OCI-LY7 (cell line): ENCODE results near the gene RAPGEF6. TPM values are rescaled to one million over a fixed set of nuclear protein-coding genes. Genes with fewer than 3 reads are reported as not detected.

Experiments
- BruUV-seq: library from RNA; stranded (reverse); fragments of 400-500 nt; replicated peaks from 2 replicates; lab custom pipeline; 2021; lab: Mats Ljungman, UMichigan
- CTCF ChIA-PET: fragments of 300-600 bp; sonication (Branson Sonifier 250); formaldehyde crosslinking; loops from one replicate; lab custom pipeline; 2022; ENCODE audit warnings: antibody characterized with exemption; ENCODE audit not compliant: unreplicated experiment; lab: Charles Lee
- POLR2A ChIA-PET: fragments of 300-600 bp; sonication (Branson Sonifier 250); formaldehyde crosslinking; loops from one replicate; lab custom pipeline; 2022; ENCODE audit warnings: antibody characterized with exemption; lab: Charles Lee
- DNase-seq: peaks from one replicate; pipeline ENCODE4 v3.0.0-alpha.2; 2015; ENCODE audit warnings: low spot score
- H2AFZ ChIP-seq: fragments of 200-600 bp; sonication (generic), shearing (Covaris generic); 2 replicates; pipeline ENCODE4 v1.6.1; 2014; ENCODE audit warnings: mild to moderate bottlenecking, antibody characterized with exemption, low read length, moderate library complexity
- H3K27ac ChIP-seq: fragments of 200-600 bp; sonication (generic); 2 replicates; pipeline ENCODE4 v1.5.1; 2014; ENCODE audit warnings: mixed run types, low read depth, mild to moderate bottlenecking, moderate library complexity, low read length, inconsistent platforms; ENCODE audit not compliant: poor library complexity, severe bottlenecking
- H3K36me3 ChIP-seq: fragments of 200-600 bp; sonication (generic); 2 replicates; pipeline ENCODE4 v1.6.1; 2014; ENCODE audit warnings: mild to moderate bottlenecking, antibody characterized with exemption, low read length, moderate library complexity, mixed read lengths; ENCODE audit not compliant: insufficient read depth
- H3K4me1 ChIP-seq: fragments of 200-600 bp; sonication (generic); 2 replicates; pipeline ENCODE4 v1.5.1; 2014; ENCODE audit warnings: mild to moderate bottlenecking, low read length; ENCODE audit not compliant: insufficient read depth, poor library complexity, severe bottlenecking
- H3K4me2 ChIP-seq: fragments of 200-600 bp; sonication (generic); 2 replicates; pipeline ENCODE4 v1.6.1; 2014; ENCODE audit warnings: mild to moderate bottlenecking, low read length
- H3K4me3 ChIP-seq: fragments of 200-600 bp; sonication (generic); 2 replicates; pipeline ENCODE4 v1.5.1; 2014; ENCODE audit warnings: mild to moderate bottlenecking, low read depth, low read length; ENCODE audit not compliant: poor library complexity, severe bottlenecking
- H3K79me2 ChIP-seq: fragments of 200-600 bp; sonication (generic); 2 replicates; pipeline ENCODE4 v1.6.1; 2016; ENCODE audit warnings: low read depth, mild to moderate bottlenecking, low read length, moderate library complexity, mixed read lengths; ENCODE audit not compliant: insufficient read depth
- H3K9me2 ChIP-seq: fragments of 200-600 bp; sonication (generic); 2 replicates; pipeline ENCODE4 v1.6.1; 2016; ENCODE audit warnings: mild to moderate bottlenecking, low read length, mixed read lengths; ENCODE audit not compliant: insufficient read depth
- H3K9me3 ChIP-seq: fragments of 200-600 bp; sonication (generic); 2 replicates; pipeline ENCODE4 v1.6.1; 2014; ENCODE audit warnings: mild to moderate bottlenecking, mixed run types, low read length, mixed read lengths
- H4K20me1 ChIP-seq: fragments of 200-600 bp; sonication (generic); 2 replicates; pipeline ENCODE4 v1.6.1; 2014; ENCODE audit warnings: mild to moderate bottlenecking, antibody characterized with exemption, low read length, moderate library complexity, mixed read lengths; ENCODE audit not compliant: insufficient read depth
- CTCF ChIP-seq: fragments of 200-600 bp; sonication (generic); conservative IDR thresholded peaks from 2 replicates; pipeline ENCODE4 v1.5.1; 2014; ENCODE audit warnings: mild to moderate bottlenecking, antibody characterized with exemption, low read length, moderate library complexity, mixed read lengths
- EZH2phosphoT487 ChIP-seq: fragments of 200-600 bp; sonication (generic); IDR thresholded peaks from 2 replicates; pipeline ENCODE4 v1.6.1; 2018; ENCODE audit warnings: low read depth, borderline replicate concordance, mild to moderate bottlenecking, mixed run types, antibody characterized with exemption, low read length, moderate library complexity, mixed read lengths
- intact Hi-C: fragments of 100-400 bp; cut with micrococcal nuclease; formaldehyde crosslinking; loops from one replicate; pipeline ENCODE4 v1.10.0; 2022; ENCODE audit not compliant: unreplicated experiment
- total RNA-seq, 2 experiments: library from RNA; depleted of rRNA in 1 of 2; stranded (reverse); fragments of >200 nt in 1 of 2; shearing (Covaris generic) in 1 of 2; gene quantifications; 2 replicates each; pipeline ENCODE4 v1.2.3, GENCODE V29; 2014 to 2022

Gene RAPGEF6
- total RNA-seq, 2 experiments from 2014 or later, result 39.6 to 50.8 TPM

- no peak for DNase-seq
- Histone ChIP-seq H4K20me1 (no peaks in the 10 kb centered on the region), H3K27ac (no peak overlapping the region), H3K4me2 (0 out of 2 replicates have a peak overlapping the region, but pooled peaks have one; percentile 10), H3K4me3 (no peak overlapping the region), H3K36me3 (peaks cover 69% of the 10 kb centered on the region), H2AFZ (no peak overlapping the region), H3K9me2 (no peaks in the 10 kb centered on the region), H3K4me1 (peaks cover 10% of the 10 kb centered on the region), H3K79me2 (no peaks in the 10 kb centered on the region), H3K9me3 (no peaks in the 10 kb centered on the region)
- POLR2A ChIA-PET, result no interaction called here
- TF ChIP-seq CTCF (no peak), EZH2phosphoT487 (no peak)
- intact Hi-C loops, result no loop called here
- CTCF ChIA-PET, result no interaction called here
- BruUV-seq, result no TSS peak
Observed at GRCh38 chr5:131515348-131515747, 119.7 kb downstream of the RAPGEF6 start.

- TF ChIP-seq EZH2phosphoT487 (no peak), CTCF (no peak)
- Histone ChIP-seq H2AFZ (no peak overlapping the region), H3K4me2 (0 out of 2 replicates have a peak overlapping the region, but pooled peaks have one; percentile 10), H3K4me1 (peaks cover 10% of the 10 kb centered on the region), H3K36me3 (peaks cover 70% of the 10 kb centered on the region), H4K20me1 (no peaks in the 10 kb centered on the region), H3K79me2 (no peaks in the 10 kb centered on the region), H3K9me2 (no peaks in the 10 kb centered on the region), H3K9me3 (no peaks in the 10 kb centered on the region), H3K27ac (no peak overlapping the region), H3K4me3 (no peak overlapping the region)
- DNase-seq, result no peak
- CTCF ChIA-PET, result no interaction called here
- intact Hi-C loops, result no loop called here
- POLR2A ChIA-PET, result no interaction called here
- no TSS peak for BruUV-seq
Observed at GRCh38 chr5:131514316-131515283, 120.4 kb downstream of the RAPGEF6 start.

GRCh38 chr5:131513780-131514179, 121.2 kb downstream of the RAPGEF6 start:
- Histone ChIP-seq H3K79me2 (no peaks in the 10 kb centered on the region), H3K9me3 (no peaks in the 10 kb centered on the region), H3K4me3 (no peak overlapping the region), H3K36me3 (peaks cover 70% of the 10 kb centered on the region), H3K9me2 (no peaks in the 10 kb centered on the region), H4K20me1 (no peaks in the 10 kb centered on the region), H2AFZ (no peak overlapping the region), H3K27ac (no peak overlapping the region), H3K4me1 (peaks cover 10% of the 10 kb centered on the region), H3K4me2 (no peak overlapping the region)
- no TSS peak for BruUV-seq
- intact Hi-C loops, result no loop called here
- DNase-seq, result no peak
- CTCF ChIA-PET, result no interaction called here
- no peak for TF ChIP-seq CTCF
- TF ChIP-seq EZH2phosphoT487, result no peak
- POLR2A ChIA-PET, result no interaction called here
